ENCODE data around the gene ZSCAN23. TPM values are rescaled to one million over a fixed set of nuclear protein-coding genes. Genes with fewer than 3 reads are reported as not detected.
"Not testable (repeated sequence)": the region's sequence is repeated elsewhere in the genome, so short reads cannot be mapped to it uniquely, and the experiment has no call there.

ZSCAN23 gene
- total RNA-seq, 4 donors from 2014 or later = 1.5 to 6.6 (median 2.6) TPM

DNA sequence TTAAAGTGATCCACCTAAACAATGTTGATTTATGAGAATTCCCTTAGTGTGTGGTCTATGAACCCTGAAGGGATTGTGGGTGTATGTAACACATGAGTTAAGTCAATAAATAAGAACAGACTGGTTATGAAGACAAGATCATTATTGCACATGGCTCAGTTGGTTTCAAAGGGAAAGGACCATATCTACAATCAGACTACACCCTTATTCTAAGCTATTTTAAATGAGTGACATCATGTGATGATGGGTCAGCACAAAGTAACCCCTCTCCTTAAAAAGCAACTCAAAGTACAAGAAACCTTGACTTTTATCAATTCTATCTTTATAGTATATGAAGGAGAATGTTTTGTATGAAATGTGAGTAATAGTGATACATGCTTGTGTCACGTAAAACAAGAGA, 15.3 kb upstream of the ZSCAN23 start:
- Histone ChIP-seq H3K27ac (no peak overlapping the region), H3K4me3 (no peak overlapping the region), H3K27me3 (peaks cover 0 to 63% of the 10 kb centered on the region in 2 donors), H3K4me1 (no peaks in the 10 kb centered on the region), H3K36me3 (no peaks in the 10 kb centered on the region), H3K9me3 (no peaks in the 10 kb centered on the region)
- no peak for DNase-seq (ENCODE audit: low spot score in 2 of 2)
- TF ChIP-seq, protein P1, sequence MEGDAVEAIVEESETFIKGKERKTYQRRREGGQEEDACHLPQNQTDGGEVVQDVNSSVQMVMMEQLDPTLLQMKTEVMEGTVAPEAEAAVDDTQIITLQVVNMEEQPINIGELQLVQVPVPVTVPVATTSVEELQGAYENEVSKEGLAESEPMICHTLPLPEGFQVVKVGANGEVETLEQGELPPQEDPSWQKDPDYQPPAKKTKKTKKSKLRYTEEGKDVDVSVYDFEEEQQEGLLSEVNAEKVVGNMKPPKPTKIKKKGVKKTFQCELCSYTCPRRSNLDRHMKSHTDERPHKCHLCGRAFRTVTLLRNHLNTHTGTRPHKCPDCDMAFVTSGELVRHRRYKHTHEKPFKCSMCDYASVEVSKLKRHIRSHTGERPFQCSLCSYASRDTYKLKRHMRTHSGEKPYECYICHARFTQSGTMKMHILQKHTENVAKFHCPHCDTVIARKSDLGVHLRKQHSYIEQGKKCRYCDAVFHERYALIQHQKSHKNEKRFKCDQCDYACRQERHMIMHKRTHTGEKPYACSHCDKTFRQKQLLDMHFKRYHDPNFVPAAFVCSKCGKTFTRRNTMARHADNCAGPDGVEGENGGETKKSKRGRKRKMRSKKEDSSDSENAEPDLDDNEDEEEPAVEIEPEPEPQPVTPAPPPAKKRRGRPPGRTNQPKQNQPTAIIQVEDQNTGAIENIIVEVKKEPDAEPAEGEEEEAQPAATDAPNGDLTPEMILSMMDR (IDR thresholded peaks at IDR 0.05) = no peak
- TF ChIP-seq POLR2A (IDR thresholded peaks at IDR 0.05) (no peak), EP300 (IDR thresholded peaks at IDR 0.05) (no peak)
- 59 to 87% methylated on average over 1 of the region's 1 CpG for WGBS, 2 donors

DNA sequence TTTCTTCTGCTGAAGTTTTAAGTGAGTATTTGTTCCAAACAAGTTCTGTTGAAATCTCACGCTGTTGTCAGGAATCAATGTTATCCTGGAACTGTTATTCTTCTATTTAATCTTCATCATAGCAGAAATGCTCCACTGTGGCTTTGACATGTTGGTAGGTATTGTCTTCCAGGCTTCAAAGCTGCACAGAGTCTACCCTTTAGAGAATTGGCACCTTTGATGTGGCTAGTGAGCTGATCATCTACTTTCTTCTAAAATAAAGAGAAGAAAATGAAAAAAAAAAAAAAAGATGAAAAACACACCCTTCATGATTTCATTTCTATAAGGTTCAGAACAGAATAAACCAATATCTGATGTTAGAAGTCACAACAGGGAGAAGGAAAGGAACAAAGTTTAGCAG, 5.8 kb upstream of the ZSCAN23 start:
- no peak for DNase-seq (ENCODE audit: low spot score in 2 of 2)
- 98 to 100% methylated on average over 1 of the region's 1 CpG for WGBS, 2 donors
- no peak overlapping the region for H3K27ac ChIP-seq
- H3K4me3 ChIP-seq = no peak overlapping the region
- H3K4me1 ChIP-seq = peaks cover 0 to 7% (median 3%) of the 10 kb centered on the region in 4 donors
- no peaks in the 10 kb centered on the region for H3K36me3 ChIP-seq
- TF ChIP-seq EP300 (IDR thresholded peaks at IDR 0.05) (no peak), POLR2A (IDR thresholded peaks at IDR 0.05) (no peak)
- TF ChIP-seq, protein P1 (IDR thresholded peaks at IDR 0.05) = no peak
- no peaks in the 10 kb centered on the region for H3K9me3 ChIP-seq
- peaks cover 0 to 49% of the 10 kb centered on the region in 2 donors for H3K27me3 ChIP-seq

DNA sequence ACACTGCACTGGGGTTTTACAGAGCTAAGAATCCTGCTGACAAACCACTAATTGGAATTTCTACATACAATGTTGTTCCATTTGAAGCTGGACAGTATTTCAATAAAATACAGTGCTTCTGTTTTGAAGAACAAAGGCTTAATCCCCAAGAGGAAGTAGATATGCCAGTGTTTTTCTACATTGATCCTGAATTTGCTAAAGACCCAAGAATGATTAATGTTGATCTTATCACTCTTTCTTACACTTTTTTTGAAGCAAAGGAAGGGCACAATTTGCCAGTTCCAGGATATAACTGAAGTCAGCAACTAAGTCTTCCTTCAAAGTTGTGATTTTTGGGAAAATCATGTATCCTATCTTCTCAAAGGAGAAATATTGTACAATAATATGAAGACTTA, 4.2 kb upstream of the ZSCAN23 start:
- not testable (repeated sequence) for DNase-seq (ENCODE audit: low spot score in 2 of 2); H3K36me3 ChIP-seq; H3K27ac ChIP-seq; H3K9me3 ChIP-seq
- peaks cover 0 to 40% of the 10 kb centered on the region in 2 donors for H3K27me3 ChIP-seq
- H3K4me1 ChIP-seq = peaks cover 0 to 11% (median 5%) of the 10 kb centered on the region in 4 donors
- peak overlapping the region in 1 of 4 donors; percentile 35 for H3K4me3 ChIP-seq

DNA sequence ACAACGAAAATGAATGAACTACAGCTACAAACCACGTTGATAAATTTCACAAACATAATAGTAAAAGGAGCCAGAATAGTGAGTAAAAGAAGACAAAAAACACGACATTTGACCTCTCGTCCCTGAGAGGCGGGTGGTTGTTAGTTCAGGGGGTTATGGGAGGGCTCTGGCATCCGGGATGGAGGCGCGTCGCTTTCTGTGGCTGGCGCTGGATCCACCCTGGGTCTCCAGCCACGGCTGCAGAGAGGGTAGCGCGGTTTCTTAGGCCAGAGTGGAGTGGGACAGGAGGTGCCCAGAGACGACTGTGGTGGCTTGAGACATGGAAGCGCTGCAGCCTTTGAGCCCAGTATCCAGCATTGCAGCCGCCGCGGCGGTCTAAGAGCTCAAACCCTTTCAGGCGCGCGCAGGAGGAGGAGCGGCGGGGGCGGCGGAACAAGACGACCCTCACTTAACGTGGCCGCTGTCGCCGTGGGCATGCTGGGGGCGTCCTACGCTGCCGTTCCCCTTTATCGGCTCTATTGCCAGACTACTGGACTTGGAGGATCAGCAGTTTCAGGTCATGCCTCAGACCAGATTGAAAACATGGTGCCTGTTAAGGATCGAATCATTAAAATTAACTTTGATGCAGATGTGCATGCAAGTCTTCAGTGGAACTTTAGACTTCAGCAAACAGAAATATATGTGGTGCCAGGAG, 3.7 kb upstream of the ZSCAN23 start:
- peak overlapping the region in 3 of 4 donors; percentile 18 to 35 (median 33) for H3K4me3 ChIP-seq
- DNase-seq (ENCODE audit: low spot score in 2 of 2) = no peak
- 2 to 3% methylated on average over 20 to 30 of the region's 36 CpGs for WGBS, 2 donors
- H3K27me3 ChIP-seq = peaks cover 0 to 40% of the 10 kb centered on the region in 2 donors
- TF ChIP-seq, protein P1 (IDR thresholded peaks at IDR 0.05) = no peak
- TF ChIP-seq POLR2A (IDR thresholded peaks at IDR 0.05) (no peak), EP300 (IDR thresholded peaks at IDR 0.05) (no peak)
- no peaks in the 10 kb centered on the region for H3K9me3 ChIP-seq
- no peak overlapping the region for H3K27ac ChIP-seq
- peaks cover 0 to 13% (median 7%) of the 10 kb centered on the region in 4 donors for H3K4me1 ChIP-seq
- H3K36me3 ChIP-seq = no peaks in the 10 kb centered on the region

DNA sequence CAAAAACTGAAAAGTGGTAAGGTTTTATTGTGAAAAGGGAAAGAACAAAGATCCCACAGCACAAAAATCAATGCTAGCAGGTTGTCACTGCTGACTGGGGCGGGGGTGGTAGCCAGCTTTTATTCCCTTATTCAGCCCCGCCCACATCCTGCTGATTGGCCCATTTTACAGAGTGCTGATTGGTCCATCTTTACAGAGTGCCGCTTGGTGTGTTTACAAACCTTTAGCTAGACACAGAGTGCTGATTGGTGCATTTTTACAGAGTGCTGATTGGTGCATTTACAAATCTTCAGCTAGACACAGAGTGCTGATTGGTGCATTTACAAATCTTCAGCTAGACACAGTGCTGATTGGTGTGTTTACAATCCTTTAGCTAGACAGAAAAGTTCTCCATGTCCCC, 1.5 kb upstream of the ZSCAN23 start:
- H3K4me3 ChIP-seq; H3K36me3 ChIP-seq; H3K9me3 ChIP-seq; H3K27ac ChIP-seq; DNase-seq (ENCODE audit: low spot score in 2 of 2): not testable (repeated sequence)
- Histone ChIP-seq H3K4me1 (peaks cover 0 to 13% (median 7%) of the 10 kb centered on the region in 4 donors), H3K27me3 (peaks cover 0 to 36% of the 10 kb centered on the region in 2 donors)
- 89 to 90% methylated on average over 3 of the region's 3 CpGs for WGBS, 2 donors

DNA sequence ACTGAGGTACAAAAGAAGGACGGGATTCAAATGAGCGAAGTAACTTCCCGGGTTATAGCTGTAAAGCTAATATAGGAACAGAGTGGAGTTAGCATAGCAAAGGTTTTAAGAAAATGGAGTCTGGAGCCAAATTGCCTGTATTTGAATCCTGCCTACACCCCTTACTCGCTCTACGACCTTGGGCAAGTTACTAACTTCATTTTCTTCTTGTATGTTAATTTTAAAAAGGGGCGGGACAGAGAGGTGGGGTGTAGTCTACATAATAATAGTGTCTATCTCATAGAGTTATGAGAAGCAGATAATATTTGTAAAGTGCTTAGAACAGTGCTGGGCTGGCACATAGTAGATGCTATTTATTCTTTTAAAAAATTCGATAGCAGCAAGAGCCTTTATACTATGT, 705 bp downstream of the ZSCAN23 start:
- 50 to 57% methylated on average over 7 of the region's 7 CpGs for WGBS, 2 donors
- Histone ChIP-seq H3K27ac (no peak overlapping the region), H3K4me1 (peaks cover 0 to 13% (median 7%) of the 10 kb centered on the region in 4 donors), H3K27me3 (peaks cover 0 to 26% of the 10 kb centered on the region in 2 donors), H3K9me3 (no peaks in the 10 kb centered on the region), H3K36me3 (no peaks in the 10 kb centered on the region), H3K4me3 (peak overlapping the region; percentile 59 to 68 (median 66))
- DNase-seq (ENCODE audit: low spot score in 2 of 2) = no peak
- TF ChIP-seq, protein P1 (IDR thresholded peaks at IDR 0.05) = no peak
- TF ChIP-seq EP300 (IDR thresholded peaks at IDR 0.05) = no peak
- TF ChIP-seq POLR2A (IDR thresholded peaks at IDR 0.05) = no peak
